IMR-90 (cell line): ENCODE measurements around the gene SOX11.

ENCODE experiments used
- CEBPB ChIP-seq: IDR thresholded peaks from 2 replicates; pipeline ENCODE4 v1.6.1; 2012; ENCODE audit warnings: low read depth, low read length, improper control_type of control experiment
- CHD1 ChIP-seq: IDR thresholded peaks from 2 replicates; pipeline ENCODE4 v1.6.1; 2012; ENCODE audit warnings: low read depth, low read length, improper control_type of control experiment
- MAFK ChIP-seq: IDR thresholded peaks from 2 replicates; pipeline ENCODE4 v1.6.1; 2012; ENCODE audit warnings: low read depth, low read length, improper control_type of control experiment
- MAZ ChIP-seq: IDR thresholded peaks from 2 replicates; pipeline ENCODE4 v1.6.1; 2012; ENCODE audit warnings: low read depth, mild to moderate bottlenecking, low read length, improper control_type of control experiment, moderate library complexity, borderline replicate concordance
- MXI1 ChIP-seq: IDR thresholded peaks from 2 replicates; pipeline ENCODE4 v1.6.1; 2012; ENCODE audit warnings: low read depth, mild to moderate bottlenecking, low read length, moderate library complexity, borderline replicate concordance
- POLR2A ChIP-seq: IDR thresholded peaks from 2 replicates; pipeline ENCODE4 v1.6.1; 2012; ENCODE audit warnings: mild to moderate bottlenecking, low read depth, low read length
- RFX5 ChIP-seq: IDR thresholded peaks from 2 replicates; pipeline ENCODE4 v1.8.0; 2012; ENCODE audit warnings: low read depth, mild to moderate bottlenecking, low read length, moderate library complexity
- SMC3 ChIP-seq: fragments of 150-350 bp; IDR thresholded peaks from 2 replicates; pipeline ENCODE4 v1.6.1; 2016; ENCODE audit warnings: low read depth, mild to moderate bottlenecking, antibody characterized with exemption, low read length, moderate library complexity
- USF2 ChIP-seq: fragments of 150-350 bp; IDR thresholded peaks from 2 replicates; pipeline ENCODE4 v1.6.1; 2017; ENCODE audit warnings: mild to moderate bottlenecking, antibody characterized with exemption, low read length, low read depth
- TF ChIP-seq, protein P1 (sequence below): conservative IDR thresholded peaks from 2 replicates; pipeline ENCODE4 v1.5.1; 2012; ENCODE audit warnings: mild to moderate bottlenecking, low read depth, low read length, improper control_type of control experiment

GRCh38 chr2:5657231-5657630 is 35.0 kb upstream of the SOX11 start:
- TF ChIP-seq, protein P1, sequence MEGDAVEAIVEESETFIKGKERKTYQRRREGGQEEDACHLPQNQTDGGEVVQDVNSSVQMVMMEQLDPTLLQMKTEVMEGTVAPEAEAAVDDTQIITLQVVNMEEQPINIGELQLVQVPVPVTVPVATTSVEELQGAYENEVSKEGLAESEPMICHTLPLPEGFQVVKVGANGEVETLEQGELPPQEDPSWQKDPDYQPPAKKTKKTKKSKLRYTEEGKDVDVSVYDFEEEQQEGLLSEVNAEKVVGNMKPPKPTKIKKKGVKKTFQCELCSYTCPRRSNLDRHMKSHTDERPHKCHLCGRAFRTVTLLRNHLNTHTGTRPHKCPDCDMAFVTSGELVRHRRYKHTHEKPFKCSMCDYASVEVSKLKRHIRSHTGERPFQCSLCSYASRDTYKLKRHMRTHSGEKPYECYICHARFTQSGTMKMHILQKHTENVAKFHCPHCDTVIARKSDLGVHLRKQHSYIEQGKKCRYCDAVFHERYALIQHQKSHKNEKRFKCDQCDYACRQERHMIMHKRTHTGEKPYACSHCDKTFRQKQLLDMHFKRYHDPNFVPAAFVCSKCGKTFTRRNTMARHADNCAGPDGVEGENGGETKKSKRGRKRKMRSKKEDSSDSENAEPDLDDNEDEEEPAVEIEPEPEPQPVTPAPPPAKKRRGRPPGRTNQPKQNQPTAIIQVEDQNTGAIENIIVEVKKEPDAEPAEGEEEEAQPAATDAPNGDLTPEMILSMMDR = no peak
- no peak for TF ChIP-seq MAFK
- TF ChIP-seq CHD1 = no peak
- no peak for TF ChIP-seq POLR2A
- TF ChIP-seq RFX5 = no peak
- TF ChIP-seq MAZ = no peak
- TF ChIP-seq CEBPB = no peak
- TF ChIP-seq USF2 = no peak
- no peak for TF ChIP-seq MXI1
- TF ChIP-seq SMC3 = no peak
